SU-DHL-6 (cell line): ENCODE measurements around the gene RALY.

Source experiments
- CTCF ChIP-seq: fragments of 200-600 bp; sonication (generic); IDR thresholded peaks from one replicate; pipeline ENCODE4 v1.5.1; 2017; ENCODE audit warnings: antibody characterized with exemption, mild to moderate bottlenecking, low read length, moderate library complexity; ENCODE audit not compliant: insufficient read depth, poor library complexity, severe bottlenecking
- EZH2phosphoT487 ChIP-seq: fragments of 200-600 bp; sonication (generic), shearing (Covaris generic); conservative IDR thresholded peaks from 2 replicates; pipeline ENCODE4 v1.6.1; 2018; ENCODE audit warnings: mild to moderate bottlenecking, antibody characterized with exemption, low read length, moderate library complexity, mixed read lengths

DNA sequence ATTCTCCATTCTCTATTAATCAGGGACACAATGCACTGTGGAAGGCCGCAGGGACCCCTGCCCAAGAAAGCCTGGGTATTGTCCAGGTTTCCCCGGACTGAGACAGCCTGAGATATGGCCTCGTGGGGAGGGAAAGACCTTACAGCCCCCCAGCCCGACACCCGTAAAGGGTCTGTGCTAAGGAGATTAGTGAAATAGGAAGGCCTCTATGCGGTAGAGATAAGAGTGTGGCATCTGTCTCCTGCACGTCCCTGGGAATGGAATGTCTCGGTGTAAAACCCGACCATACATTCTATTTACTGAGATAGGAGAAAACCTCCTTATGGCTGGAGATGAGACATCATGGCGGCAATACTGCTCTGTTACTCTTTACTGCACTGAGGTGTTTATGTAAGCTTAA lies 134.1 kb downstream of the RALY start:
- TF ChIP-seq CTCF (no peak), EZH2phosphoT487 (no peak)
